ENCODE measurements around the gene SNRNP48.

The SNRNP48 gene

GRCh38 chr6:7578931-7579330, 11.1 kb upstream of the SNRNP48 start:
- TF ChIP-seq, protein P1, sequence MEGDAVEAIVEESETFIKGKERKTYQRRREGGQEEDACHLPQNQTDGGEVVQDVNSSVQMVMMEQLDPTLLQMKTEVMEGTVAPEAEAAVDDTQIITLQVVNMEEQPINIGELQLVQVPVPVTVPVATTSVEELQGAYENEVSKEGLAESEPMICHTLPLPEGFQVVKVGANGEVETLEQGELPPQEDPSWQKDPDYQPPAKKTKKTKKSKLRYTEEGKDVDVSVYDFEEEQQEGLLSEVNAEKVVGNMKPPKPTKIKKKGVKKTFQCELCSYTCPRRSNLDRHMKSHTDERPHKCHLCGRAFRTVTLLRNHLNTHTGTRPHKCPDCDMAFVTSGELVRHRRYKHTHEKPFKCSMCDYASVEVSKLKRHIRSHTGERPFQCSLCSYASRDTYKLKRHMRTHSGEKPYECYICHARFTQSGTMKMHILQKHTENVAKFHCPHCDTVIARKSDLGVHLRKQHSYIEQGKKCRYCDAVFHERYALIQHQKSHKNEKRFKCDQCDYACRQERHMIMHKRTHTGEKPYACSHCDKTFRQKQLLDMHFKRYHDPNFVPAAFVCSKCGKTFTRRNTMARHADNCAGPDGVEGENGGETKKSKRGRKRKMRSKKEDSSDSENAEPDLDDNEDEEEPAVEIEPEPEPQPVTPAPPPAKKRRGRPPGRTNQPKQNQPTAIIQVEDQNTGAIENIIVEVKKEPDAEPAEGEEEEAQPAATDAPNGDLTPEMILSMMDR (IDR thresholded peaks at IDR 0.05; ENCODE audit: low read depth, low read length): no peak
- H3K4me3 ChIP-seq (ENCODE audit: low read depth, low read length): no peak overlapping the region
- in situ Hi-C loops (cut with HindIII; ENCODE audit: low sequenced_read_pairs): no loop called here

DNA sequence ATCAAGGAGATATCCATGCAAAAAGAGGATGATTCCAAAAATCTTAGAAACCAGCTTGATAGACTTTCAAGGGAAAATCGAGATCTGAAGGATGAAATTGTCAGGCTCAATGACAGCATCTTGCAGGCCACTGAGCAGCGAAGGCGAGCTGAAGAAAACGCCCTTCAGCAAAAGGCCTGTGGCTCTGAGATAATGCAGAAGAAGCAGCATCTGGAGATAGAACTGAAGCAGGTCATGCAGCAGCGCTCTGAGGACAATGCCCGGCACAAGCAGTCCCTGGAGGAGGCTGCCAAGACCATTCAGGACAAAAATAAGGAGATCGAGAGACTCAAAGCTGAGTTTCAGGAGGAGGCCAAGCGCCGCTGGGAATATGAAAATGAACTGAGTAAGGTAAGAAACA, 10.1 kb upstream of the SNRNP48 start:
- TF ChIP-seq, protein P1 (IDR thresholded peaks at IDR 0.05; ENCODE audit: low read depth, low read length): no peak

More at GRCh38 chr6:7578931-7579330, 11.1 kb upstream of the SNRNP48 start:
- DNase-seq (ENCODE audit: low read depth, low spot score): no peak

GRCh38 chr6:7580537-7580926, 9.5 kb upstream of the SNRNP48 start:
- no peak overlapping the region for H3K4me3 ChIP-seq (ENCODE audit: low read depth, low read length)
- TF ChIP-seq, protein P1 (IDR thresholded peaks at IDR 0.05; ENCODE audit: low read depth, low read length): no peak
- in situ Hi-C loops (cut with HindIII; ENCODE audit: low sequenced_read_pairs): no loop called here
- no peak for DNase-seq (ENCODE audit: low read depth, low spot score)

More for the DNA sequence above, 10.1 kb upstream of the SNRNP48 start:
- H3K4me3 ChIP-seq (ENCODE audit: low read depth, low read length): no peak overlapping the region
- in situ Hi-C loops (cut with HindIII; ENCODE audit: low sequenced_read_pairs): no loop called here
- DNase-seq (ENCODE audit: low read depth, low spot score): no peak

GRCh38 chr6:7580927-7581618, 8.9 kb upstream of the SNRNP48 start:
- DNase-seq (ENCODE audit: low read depth, low spot score): no peak
- no peak overlapping the region for H3K4me3 ChIP-seq (ENCODE audit: low read depth, low read length)
- TF ChIP-seq, protein P1 (IDR thresholded peaks at IDR 0.05; ENCODE audit: low read depth, low read length): no peak
- in situ Hi-C loops (cut with HindIII; ENCODE audit: low sequenced_read_pairs): no loop called here

GRCh38 chr6:7585287-7585930, 4.6 kb upstream of the SNRNP48 start:
- DNase-seq (ENCODE audit: low read depth, low spot score): no peak
- TF ChIP-seq, protein P1 (IDR thresholded peaks at IDR 0.05; ENCODE audit: low read depth, low read length): no peak
- in situ Hi-C loops (cut with HindIII; ENCODE audit: low sequenced_read_pairs): no loop called here
- no peak overlapping the region for H3K4me3 ChIP-seq (ENCODE audit: low read depth, low read length)

DNA sequence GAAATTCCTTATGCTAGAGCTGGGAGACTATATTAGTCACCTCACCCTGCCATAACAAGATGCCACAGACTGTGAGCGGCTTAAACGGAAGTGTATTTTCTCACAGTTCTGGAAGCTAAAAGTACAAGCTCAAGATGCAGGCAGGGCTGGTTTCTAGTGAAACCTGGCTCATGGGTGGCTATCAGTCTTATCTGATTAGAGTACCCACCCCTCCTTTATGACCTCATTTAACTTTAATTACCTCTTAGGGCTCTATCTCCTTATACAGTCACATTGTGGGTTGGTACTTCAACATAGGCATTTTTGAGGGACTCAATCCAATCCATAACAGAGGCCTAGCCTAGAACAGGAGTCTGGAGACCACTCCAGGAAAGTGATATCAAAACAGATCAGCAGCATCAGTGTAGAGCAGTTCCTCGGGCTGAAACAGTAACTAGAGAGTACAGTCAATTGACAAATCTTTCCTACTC, 2.3 kb upstream of the SNRNP48 start:
- peak; percentile 37 for DNase-seq (ENCODE audit: low read depth, low spot score)
- H3K4me3 ChIP-seq (ENCODE audit: low read depth, low read length): no peak overlapping the region
- TF ChIP-seq, protein P1 (IDR thresholded peaks at IDR 0.05; ENCODE audit: low read depth, low read length): no peak
- in situ Hi-C loops (cut with HindIII; ENCODE audit: low sequenced_read_pairs): no loop called here

Data from astrocyte of the spinal cord (primary cell).